HG02970 (cell line): ENCODE measurements around the gene MAOA.
"Not testable (repeated sequence)": the region's sequence is repeated elsewhere in the genome, so short reads cannot be mapped to it uniquely, and the experiment has no call there.

ENCODE experiments used
- ATAC-seq: cut with Tn5 transposase; IDR thresholded peaks from one replicate; pipeline ENCODE4 v1.9.1; 2021; ENCODE audit warnings: mild to moderate bottlenecking, moderate library complexity, moderate number of reproducible peaks; ENCODE audit not compliant: unreplicated experiment, low FRiP score

MAOA gene

GRCh38 chrX:43707812-43708548 lies 51.9 kb downstream of the MAOA start:
- no peak for ATAC-seq

- ATAC-seq: no peak
Measured at GRCh38 chrX:43716144-43716543, 60.0 kb downstream of the MAOA start.

- ATAC-seq: no peak
Measured at GRCh38 chrX:43716696-43717095, 60.6 kb downstream of the MAOA start.

- ATAC-seq: no peak
Measured at GRCh38 chrX:43717161-43717560, 61.1 kb downstream of the MAOA start.

GRCh38 chrX:43718081-43718480 lies 62.0 kb downstream of the MAOA start:
- no peak for ATAC-seq

- ATAC-seq: no peak
Measured at GRCh38 chrX:43718546-43718945, 62.4 kb downstream of the MAOA start.

GRCh38 chrX:43718956-43719355 lies 62.9 kb downstream of the MAOA start:
- ATAC-seq: no peak

- no peak for ATAC-seq
Measured at GRCh38 chrX:43720082-43720481, 64.0 kb downstream of the MAOA start.

GRCh38 chrX:43720961-43721360 lies 64.9 kb downstream of the MAOA start:
- ATAC-seq: no peak

- not testable (repeated sequence) for ATAC-seq
Measured at GRCh38 chrX:43725227-43725626, 69.1 kb downstream of the MAOA start.

- ATAC-seq: not testable (repeated sequence)
Measured at GRCh38 chrX:43727254-43727653, 71.2 kb downstream of the MAOA start.

- ATAC-seq: no peak
Measured at GRCh38 chrX:43728002-43728401, 71.9 kb downstream of the MAOA start.

GRCh38 chrX:43728966-43729365 lies 72.9 kb downstream of the MAOA start:
- no peak for ATAC-seq

GRCh38 chrX:43731086-43731485 lies 75.0 kb downstream of the MAOA start:
- ATAC-seq: no peak

GRCh38 chrX:43733699-43734098 lies 77.6 kb downstream of the MAOA start:
- no peak for ATAC-seq

GRCh38 chrX:43734444-43734843 lies 78.3 kb downstream of the MAOA start:
- no peak for ATAC-seq

- ATAC-seq: no peak
Measured at GRCh38 chrX:43735534-43735933, 79.4 kb downstream of the MAOA start.

GRCh38 chrX:43735957-43736356 lies 79.9 kb downstream of the MAOA start:
- ATAC-seq: no peak

- ATAC-seq: no peak
Measured at GRCh38 chrX:43741843-43742573, 85.9 kb downstream of the MAOA start.

- ATAC-seq: no peak
Measured at GRCh38 chrX:43743100-43743822, 87.2 kb downstream of the MAOA start.

- no peak for ATAC-seq
Measured at GRCh38 chrX:43744284-43744683, 88.2 kb downstream of the MAOA start.
